GM12874 (cell line): ENCODE measurements around the gene SPECC1L.

ENCODE experiments used
- TF ChIP-seq, protein P1 (sequence below): IDR thresholded peaks from 2 replicates; pipeline ENCODE4 v1.5.1; 2011; ENCODE audit warnings: low read depth, mild to moderate bottlenecking, control low read depth, low read length, moderate library complexity; ENCODE audit not compliant: insufficient read depth

Gene SPECC1L

GRCh38 chr22:24323233-24323632 lies 52.6 kb downstream of the SPECC1L start:
- TF ChIP-seq, protein P1, sequence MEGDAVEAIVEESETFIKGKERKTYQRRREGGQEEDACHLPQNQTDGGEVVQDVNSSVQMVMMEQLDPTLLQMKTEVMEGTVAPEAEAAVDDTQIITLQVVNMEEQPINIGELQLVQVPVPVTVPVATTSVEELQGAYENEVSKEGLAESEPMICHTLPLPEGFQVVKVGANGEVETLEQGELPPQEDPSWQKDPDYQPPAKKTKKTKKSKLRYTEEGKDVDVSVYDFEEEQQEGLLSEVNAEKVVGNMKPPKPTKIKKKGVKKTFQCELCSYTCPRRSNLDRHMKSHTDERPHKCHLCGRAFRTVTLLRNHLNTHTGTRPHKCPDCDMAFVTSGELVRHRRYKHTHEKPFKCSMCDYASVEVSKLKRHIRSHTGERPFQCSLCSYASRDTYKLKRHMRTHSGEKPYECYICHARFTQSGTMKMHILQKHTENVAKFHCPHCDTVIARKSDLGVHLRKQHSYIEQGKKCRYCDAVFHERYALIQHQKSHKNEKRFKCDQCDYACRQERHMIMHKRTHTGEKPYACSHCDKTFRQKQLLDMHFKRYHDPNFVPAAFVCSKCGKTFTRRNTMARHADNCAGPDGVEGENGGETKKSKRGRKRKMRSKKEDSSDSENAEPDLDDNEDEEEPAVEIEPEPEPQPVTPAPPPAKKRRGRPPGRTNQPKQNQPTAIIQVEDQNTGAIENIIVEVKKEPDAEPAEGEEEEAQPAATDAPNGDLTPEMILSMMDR, result no peak

GRCh38 chr22:24323695-24324094 lies 53.1 kb downstream of the SPECC1L start:
- TF ChIP-seq, protein P1, result no peak

DNA sequence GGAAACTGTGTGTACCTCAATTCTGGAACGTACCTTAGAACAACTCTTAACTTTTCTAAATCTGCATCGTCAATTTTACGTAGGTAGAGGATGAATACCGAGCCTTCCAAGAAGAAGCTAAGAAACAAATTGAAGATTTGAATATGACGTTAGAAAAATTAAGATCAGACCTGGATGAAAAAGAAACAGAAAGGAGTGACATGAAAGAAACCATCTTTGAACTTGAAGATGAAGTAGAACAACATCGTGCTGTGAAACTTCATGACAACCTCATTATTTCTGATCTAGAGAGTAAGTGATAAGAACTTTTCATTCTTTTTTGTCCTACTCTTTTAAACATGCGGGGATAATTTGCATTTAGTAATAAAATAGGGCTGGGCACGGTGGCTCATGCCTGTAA lies 53.5 kb downstream of the SPECC1L start:
- TF ChIP-seq, protein P1, result no peak

DNA sequence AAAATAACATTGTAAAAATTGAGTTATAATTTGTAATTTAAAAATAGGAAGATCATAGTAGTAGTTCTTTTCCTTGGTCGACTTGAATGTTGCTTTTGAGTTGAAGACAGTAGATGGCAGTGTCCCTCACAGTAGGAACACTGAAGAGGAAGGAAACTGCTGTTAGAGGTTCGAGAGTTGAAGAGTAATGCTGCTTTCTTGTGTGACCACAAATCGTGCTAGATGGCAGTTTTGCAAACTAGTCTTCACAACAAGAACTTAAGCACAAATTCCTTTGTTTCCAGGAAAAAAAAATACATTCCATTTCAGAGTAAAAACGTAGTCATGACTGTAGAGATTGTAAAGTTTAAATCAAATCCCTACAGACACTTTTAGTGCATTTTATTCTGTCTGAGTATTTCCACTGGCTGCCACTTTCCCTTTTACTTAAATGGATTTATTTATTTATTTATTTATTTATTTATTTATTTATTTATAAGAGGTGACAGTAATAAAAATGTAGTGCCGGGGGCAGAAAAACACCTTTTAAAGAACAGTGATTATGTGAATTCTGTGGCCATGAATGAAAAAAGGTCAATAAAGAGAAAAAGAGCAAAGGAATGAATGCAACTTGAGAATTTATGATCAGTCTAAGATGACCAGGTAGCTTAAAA lies 54.6 kb downstream of the SPECC1L start:
- TF ChIP-seq, protein P1, result peak; percentile 56

DNA sequence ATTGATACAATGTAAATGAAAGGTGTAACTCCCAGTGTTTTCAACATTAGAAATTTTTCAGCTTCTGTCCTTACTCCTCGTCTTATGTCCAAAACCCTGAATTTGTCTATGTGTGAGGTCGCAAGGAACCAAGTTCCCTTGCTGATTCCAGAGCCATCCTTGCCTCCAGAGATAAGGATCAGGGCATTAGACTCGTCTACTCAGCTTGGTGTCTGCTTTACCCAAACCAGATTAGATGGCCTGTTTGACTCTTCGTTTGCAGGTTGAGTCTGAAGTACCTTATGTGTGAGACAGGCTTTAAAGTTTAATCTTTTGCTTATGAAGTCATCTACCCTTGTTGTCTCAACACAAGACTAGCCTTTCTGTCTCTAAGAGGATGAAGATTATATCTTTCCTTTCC lies 55.6 kb downstream of the SPECC1L start:
- TF ChIP-seq, protein P1, result no peak

GRCh38 chr22:24327832-24328231 lies 57.2 kb downstream of the SPECC1L start:
- TF ChIP-seq, protein P1, result no peak

- TF ChIP-seq, protein P1, result no peak
Measured at GRCh38 chr22:24329453-24329852, 58.8 kb downstream of the SPECC1L start.
